ENCODE measurements around the gene GRIA1.

Gene GRIA1

DNA sequence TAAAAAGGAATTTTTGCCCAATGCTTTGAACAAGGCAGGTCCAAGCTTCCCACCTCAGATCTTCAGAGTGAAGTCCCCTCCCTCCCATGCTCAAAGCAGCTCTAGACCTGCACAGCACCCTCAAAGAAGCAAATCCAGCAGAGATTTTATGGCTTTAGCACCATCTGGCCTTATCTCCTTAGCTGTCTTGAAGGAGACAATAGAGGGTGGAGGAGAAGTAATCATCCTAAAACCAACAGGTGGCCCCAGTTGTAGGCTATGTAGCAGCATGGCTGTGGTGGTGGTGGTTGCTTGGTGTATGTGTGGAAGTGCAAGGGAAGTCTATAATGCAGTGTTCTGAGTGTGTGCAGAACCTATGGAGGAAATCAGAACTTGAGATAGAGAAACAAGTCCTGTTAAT, 140.1 kb downstream of the GRIA1 start:
- no peaks in the 10 kb centered on the region for H3K36me3 ChIP-seq (ENCODE audit: control insufficient read depth, insufficient read depth, low read length)
- no peak for DNase-seq
- no peaks in the 10 kb centered on the region for H3K4me1 ChIP-seq (ENCODE audit: control insufficient read depth, insufficient read depth, low read length, poor library complexity, severe bottlenecking)
- H3K4me3 ChIP-seq (ENCODE audit: insufficient read depth, low read depth, low read length, poor library complexity, severe bottlenecking): no peak overlapping the region
- no peaks in the 10 kb centered on the region for H3K27me3 ChIP-seq (replicated peaks; ENCODE audit: control insufficient read depth, insufficient read depth, low read length, poor library complexity, severe bottlenecking)
- H3K9me3 ChIP-seq (ENCODE audit: control insufficient read depth, low read length): no peaks in the 10 kb centered on the region
- H3K27ac ChIP-seq (ENCODE audit: insufficient read depth, low read length, poor library complexity, severe bottlenecking): no peak overlapping the region

GRCh38 chr5:153632748-153633290, 142.3 kb downstream of the GRIA1 start:
- Histone ChIP-seq H3K9me3 (ENCODE audit: control insufficient read depth, low read length) (no peaks in the 10 kb centered on the region), H3K4me1 (ENCODE audit: control insufficient read depth, insufficient read depth, low read length, poor library complexity, severe bottlenecking) (no peaks in the 10 kb centered on the region), H3K36me3 (ENCODE audit: control insufficient read depth, insufficient read depth, low read length) (no peaks in the 10 kb centered on the region), H3K27me3 (replicated peaks; ENCODE audit: control insufficient read depth, insufficient read depth, low read length, poor library complexity, severe bottlenecking) (no peaks in the 10 kb centered on the region), H3K4me3 (ENCODE audit: insufficient read depth, low read depth, low read length, poor library complexity, severe bottlenecking) (no peak overlapping the region), H3K27ac (ENCODE audit: insufficient read depth, low read length, poor library complexity, severe bottlenecking) (no peak overlapping the region)
- no peak for DNase-seq

- H3K36me3 ChIP-seq (ENCODE audit: control insufficient read depth, insufficient read depth, low read length): no peaks in the 10 kb centered on the region
Measured at GRCh38 chr5:153636670-153637451, 146.4 kb downstream of the GRIA1 start.

DNA sequence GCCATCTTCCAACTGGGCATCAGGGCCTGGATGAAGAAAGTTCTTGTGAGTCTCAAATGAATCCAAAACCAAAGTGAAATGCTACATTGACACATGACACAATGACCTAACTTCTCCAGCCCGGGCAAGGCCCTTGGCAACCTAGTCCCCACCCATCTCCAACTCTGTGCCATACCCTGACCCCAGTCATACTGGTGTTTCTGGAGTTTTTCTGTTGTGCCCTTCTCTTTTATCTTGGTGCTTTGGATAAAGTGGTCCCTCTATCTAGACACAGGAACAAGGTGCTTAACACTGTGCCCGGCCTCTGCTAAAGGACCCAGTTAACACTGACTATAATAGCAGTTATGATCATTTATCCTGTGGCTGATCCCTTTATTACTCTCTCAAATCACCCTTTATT, 149.8 kb downstream of the GRIA1 start:
- H3K27ac ChIP-seq (ENCODE audit: insufficient read depth, low read length, poor library complexity, severe bottlenecking): no peak overlapping the region
- H3K27me3 ChIP-seq (replicated peaks; ENCODE audit: control insufficient read depth, insufficient read depth, low read length, poor library complexity, severe bottlenecking): no peaks in the 10 kb centered on the region
- no peaks in the 10 kb centered on the region for H3K9me3 ChIP-seq (ENCODE audit: control insufficient read depth, low read length)
- no peak for DNase-seq
- no peak overlapping the region for H3K4me3 ChIP-seq (ENCODE audit: insufficient read depth, low read depth, low read length, poor library complexity, severe bottlenecking)
- no peaks in the 10 kb centered on the region for H3K36me3 ChIP-seq (ENCODE audit: control insufficient read depth, insufficient read depth, low read length)
- H3K4me1 ChIP-seq (ENCODE audit: control insufficient read depth, insufficient read depth, low read length, poor library complexity, severe bottlenecking): no peaks in the 10 kb centered on the region

More at GRCh38 chr5:153636670-153637451, 146.4 kb downstream of the GRIA1 start:
- H3K4me3 ChIP-seq (ENCODE audit: insufficient read depth, low read depth, low read length, poor library complexity, severe bottlenecking): no peak overlapping the region
- H3K27me3 ChIP-seq (replicated peaks; ENCODE audit: control insufficient read depth, insufficient read depth, low read length, poor library complexity, severe bottlenecking): no peaks in the 10 kb centered on the region
- no peak for DNase-seq
- H3K4me1 ChIP-seq (ENCODE audit: control insufficient read depth, insufficient read depth, low read length, poor library complexity, severe bottlenecking): no peaks in the 10 kb centered on the region
- H3K9me3 ChIP-seq (ENCODE audit: control insufficient read depth, low read length): no peaks in the 10 kb centered on the region
- no peak overlapping the region for H3K27ac ChIP-seq (ENCODE audit: insufficient read depth, low read length, poor library complexity, severe bottlenecking)

GRCh38 chr5:153641183-153641688, 150.8 kb downstream of the GRIA1 start:
- H3K9me3 ChIP-seq (ENCODE audit: control insufficient read depth, low read length): no peaks in the 10 kb centered on the region

DNA sequence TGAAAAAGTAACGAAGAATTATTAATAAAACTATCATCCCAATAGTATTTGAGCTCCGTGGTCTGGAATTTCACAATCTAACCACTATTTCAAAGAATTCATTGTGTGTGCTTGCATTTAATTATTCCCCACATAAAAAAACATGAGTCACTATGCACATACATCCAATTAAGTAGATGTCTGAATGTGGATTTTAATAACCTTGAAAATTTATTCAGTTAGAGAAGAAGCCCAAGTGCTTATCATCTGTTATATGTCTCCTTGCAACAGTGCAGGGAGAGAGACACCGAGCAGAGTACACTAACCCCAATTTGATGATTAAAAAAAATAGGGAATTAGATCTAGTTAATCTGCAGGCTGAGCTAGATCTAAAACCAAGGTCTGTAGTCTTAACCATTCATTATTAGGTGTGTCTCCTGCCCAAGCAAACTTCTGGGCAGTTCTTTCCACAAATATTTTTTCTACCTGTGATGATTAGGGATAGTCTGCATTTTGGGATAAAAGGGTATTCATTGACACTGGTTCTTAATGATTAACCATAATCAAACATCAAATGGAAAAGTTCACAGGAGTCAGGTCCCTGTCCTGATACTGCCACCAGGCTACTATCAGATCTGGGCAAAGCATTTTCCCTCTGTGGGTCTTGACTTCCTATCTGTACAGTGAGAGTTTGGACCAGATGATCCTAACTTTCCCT, 164.2 kb downstream of the GRIA1 start:
- Histone ChIP-seq H3K36me3 (ENCODE audit: control insufficient read depth, insufficient read depth, low read length) (no peaks in the 10 kb centered on the region), H3K4me1 (ENCODE audit: control insufficient read depth, insufficient read depth, low read length, poor library complexity, severe bottlenecking) (no peaks in the 10 kb centered on the region), H3K27ac (ENCODE audit: insufficient read depth, low read length, poor library complexity, severe bottlenecking) (no peak overlapping the region), H3K4me3 (ENCODE audit: insufficient read depth, low read depth, low read length, poor library complexity, severe bottlenecking) (no peak overlapping the region), H3K9me3 (ENCODE audit: control insufficient read depth, low read length) (no peaks in the 10 kb centered on the region), H3K27me3 (replicated peaks; ENCODE audit: control insufficient read depth, insufficient read depth, low read length, poor library complexity, severe bottlenecking) (no peaks in the 10 kb centered on the region)
- no peak for DNase-seq

More at GRCh38 chr5:153641183-153641688, 150.8 kb downstream of the GRIA1 start:
- Histone ChIP-seq H3K4me3 (ENCODE audit: insufficient read depth, low read depth, low read length, poor library complexity, severe bottlenecking) (no peak overlapping the region), H3K27ac (ENCODE audit: insufficient read depth, low read length, poor library complexity, severe bottlenecking) (no peak overlapping the region), H3K36me3 (ENCODE audit: control insufficient read depth, insufficient read depth, low read length) (no peaks in the 10 kb centered on the region), H3K4me1 (ENCODE audit: control insufficient read depth, insufficient read depth, low read length, poor library complexity, severe bottlenecking) (no peaks in the 10 kb centered on the region), H3K27me3 (replicated peaks; ENCODE audit: control insufficient read depth, insufficient read depth, low read length, poor library complexity, severe bottlenecking) (no peaks in the 10 kb centered on the region)
- DNase-seq: no peak

- no peak for DNase-seq
- Histone ChIP-seq H3K9me3 (ENCODE audit: control insufficient read depth, low read length) (no peaks in the 10 kb centered on the region), H3K4me3 (ENCODE audit: insufficient read depth, low read depth, low read length, poor library complexity, severe bottlenecking) (no peak overlapping the region), H3K36me3 (ENCODE audit: control insufficient read depth, insufficient read depth, low read length) (no peaks in the 10 kb centered on the region), H3K27me3 (replicated peaks; ENCODE audit: control insufficient read depth, insufficient read depth, low read length, poor library complexity, severe bottlenecking) (no peaks in the 10 kb centered on the region), H3K27ac (ENCODE audit: insufficient read depth, low read length, poor library complexity, severe bottlenecking) (no peak overlapping the region), H3K4me1 (ENCODE audit: control insufficient read depth, insufficient read depth, low read length, poor library complexity, severe bottlenecking) (no peaks in the 10 kb centered on the region)
Measured at GRCh38 chr5:153655201-153655510, 164.7 kb downstream of the GRIA1 start.

- Histone ChIP-seq H3K36me3 (ENCODE audit: control insufficient read depth, insufficient read depth, low read length) (no peaks in the 10 kb centered on the region), H3K4me3 (ENCODE audit: insufficient read depth, low read depth, low read length, poor library complexity, severe bottlenecking) (no peak overlapping the region), H3K27me3 (replicated peaks; ENCODE audit: control insufficient read depth, insufficient read depth, low read length, poor library complexity, severe bottlenecking) (no peaks in the 10 kb centered on the region), H3K9me3 (ENCODE audit: control insufficient read depth, low read length) (no peaks in the 10 kb centered on the region), H3K4me1 (ENCODE audit: control insufficient read depth, insufficient read depth, low read length, poor library complexity, severe bottlenecking) (no peaks in the 10 kb centered on the region), H3K27ac (ENCODE audit: insufficient read depth, low read length, poor library complexity, severe bottlenecking) (no peak overlapping the region)
- DNase-seq: no peak
Measured at GRCh38 chr5:153658149-153658548, 167.7 kb downstream of the GRIA1 start.

- H3K4me1 ChIP-seq (ENCODE audit: control insufficient read depth, insufficient read depth, low read length, poor library complexity, severe bottlenecking): no peaks in the 10 kb centered on the region
- no peak overlapping the region for H3K4me3 ChIP-seq (ENCODE audit: insufficient read depth, low read depth, low read length, poor library complexity, severe bottlenecking)
- no peak for DNase-seq
- no peak overlapping the region for H3K27ac ChIP-seq (ENCODE audit: insufficient read depth, low read length, poor library complexity, severe bottlenecking)
- H3K27me3 ChIP-seq (replicated peaks; ENCODE audit: control insufficient read depth, insufficient read depth, low read length, poor library complexity, severe bottlenecking): no peaks in the 10 kb centered on the region
- H3K36me3 ChIP-seq (ENCODE audit: control insufficient read depth, insufficient read depth, low read length): no peaks in the 10 kb centered on the region
- no peaks in the 10 kb centered on the region for H3K9me3 ChIP-seq (ENCODE audit: control insufficient read depth, low read length)
Measured at GRCh38 chr5:153658606-153659005, 168.1 kb downstream of the GRIA1 start.
